Sigmoid colon (tissue), 7 donors: ENCODE results near the gene ARL13B. TPM values are rescaled to one million over a fixed set of nuclear protein-coding genes. Genes with fewer than 3 reads are reported as not detected.

Experiments used
- DNase-seq: peaks from one replicate; pipeline ENCODE4 v3.0.0-alpha.2; 2019
- H3K27ac ChIP-seq, 4 donors: fragments of 200-600 bp; sonication (generic); one replicate each; pipeline ENCODE4 v1.5.1; 2016 to 2019; ENCODE audit warnings: mild to moderate bottlenecking in 1 of 4
- H3K27me3 ChIP-seq, 3 donors: fragments of 200-600 bp; sonication (generic); one replicate each; pipeline ENCODE4 v1.5.1; 2019; ENCODE audit warnings: mild to moderate bottlenecking in 1 of 3
- H3K36me3 ChIP-seq, 4 donors: fragments of 200-600 bp; sonication (generic); one replicate each; pipeline ENCODE4 v1.5.1; 2016 to 2019
- H3K4me1 ChIP-seq, 4 donors: fragments of 200-600 bp; sonication (generic); one replicate each; pipeline ENCODE4 v1.5.1; 2017 to 2019
- H3K4me3 ChIP-seq, 4 donors: fragments of 200-600 bp; sonication (generic); one replicate each; pipeline ENCODE4 v1.5.1; 2017 to 2019; ENCODE audit warnings: mild to moderate bottlenecking in 2 of 4, moderate library complexity in 1 of 4
- H3K9me3 ChIP-seq, 4 donors: fragments of 200-600 bp in 3 of 4; sonication (generic) in 3 of 4; one replicate each; pipeline versions ENCODE4 v1.5.1 to v1.6.1; 2013 to 2019
- EP300 ChIP-seq, 4 donors: sonication (generic); formaldehyde crosslinking; IDR thresholded peaks; one replicate each; pipeline ENCODE4 v1.6.1; 2017; ENCODE audit warnings: antibody characterized with exemption in 4 of 4
- POLR2A ChIP-seq, 2 donors: fragments of 450-650 bp; IDR thresholded peaks; one replicate each; pipeline ENCODE4 v1.6.1; 2016; ENCODE audit warnings: antibody characterized with exemption in 2 of 2, mild to moderate bottlenecking in 2 of 2, moderate library complexity in 2 of 2
- POLR2AphosphoS5 ChIP-seq, 4 donors: sonication (generic); formaldehyde crosslinking; IDR thresholded peaks; one replicate each; pipeline ENCODE4 v1.6.1; 2017; ENCODE audit warnings: antibody characterized with exemption in 4 of 4
- WGBS, 2 donors: extraction: QIAGEN DNeasy Blood & Tissue Kit; methylation state at CpG; one replicate each; pipeline ENCODE4 v1.1.7; 2013; 5-methylcytosine and 5-hydroxymethylcytosine counted together
- intact Hi-C: fragments of 100-400 bp; cut with DNase I; formaldehyde crosslinking; loops from one replicate; pipeline ENCODE4 v1.15.1; 2023
- polyA plus RNA-seq, 3 donors: library from polyadenylated mRNA; stranded (reverse); fragments of 200-250 nt; gene quantifications; one replicate each; pipeline ENCODE4 v1.2.3, GENCODE V29; 2013
- total RNA-seq, 4 donors: library from RNA; depleted of rRNA; stranded (reverse); fragments of >200 nt; gene quantifications; one replicate each; pipeline ENCODE4 v1.1.0, GENCODE V29; 2016
- TF ChIP-seq, protein P1 (sequence below), 4 experiments: fragments of 450-650 bp in 3 of 4; fragments of 200-600 bp in 1 of 4; IDR thresholded peaks; one replicate each; pipeline ENCODE4 v1.5.1; 2016 to 2019; ENCODE audit warnings: antibody characterized with exemption in 4 of 4, mild to moderate bottlenecking in 3 of 4, moderate library complexity in 2 of 4
- donor health status: healthy with polysubstance abuse.
- donor health status: Bipolar disorder and iron deficiency.
- donor health status: healthy.

ARL13B gene
- total and polyA plus RNA-seq, 7 donors = 1.8 to 14.0 (median 9.6) TPM

DNA sequence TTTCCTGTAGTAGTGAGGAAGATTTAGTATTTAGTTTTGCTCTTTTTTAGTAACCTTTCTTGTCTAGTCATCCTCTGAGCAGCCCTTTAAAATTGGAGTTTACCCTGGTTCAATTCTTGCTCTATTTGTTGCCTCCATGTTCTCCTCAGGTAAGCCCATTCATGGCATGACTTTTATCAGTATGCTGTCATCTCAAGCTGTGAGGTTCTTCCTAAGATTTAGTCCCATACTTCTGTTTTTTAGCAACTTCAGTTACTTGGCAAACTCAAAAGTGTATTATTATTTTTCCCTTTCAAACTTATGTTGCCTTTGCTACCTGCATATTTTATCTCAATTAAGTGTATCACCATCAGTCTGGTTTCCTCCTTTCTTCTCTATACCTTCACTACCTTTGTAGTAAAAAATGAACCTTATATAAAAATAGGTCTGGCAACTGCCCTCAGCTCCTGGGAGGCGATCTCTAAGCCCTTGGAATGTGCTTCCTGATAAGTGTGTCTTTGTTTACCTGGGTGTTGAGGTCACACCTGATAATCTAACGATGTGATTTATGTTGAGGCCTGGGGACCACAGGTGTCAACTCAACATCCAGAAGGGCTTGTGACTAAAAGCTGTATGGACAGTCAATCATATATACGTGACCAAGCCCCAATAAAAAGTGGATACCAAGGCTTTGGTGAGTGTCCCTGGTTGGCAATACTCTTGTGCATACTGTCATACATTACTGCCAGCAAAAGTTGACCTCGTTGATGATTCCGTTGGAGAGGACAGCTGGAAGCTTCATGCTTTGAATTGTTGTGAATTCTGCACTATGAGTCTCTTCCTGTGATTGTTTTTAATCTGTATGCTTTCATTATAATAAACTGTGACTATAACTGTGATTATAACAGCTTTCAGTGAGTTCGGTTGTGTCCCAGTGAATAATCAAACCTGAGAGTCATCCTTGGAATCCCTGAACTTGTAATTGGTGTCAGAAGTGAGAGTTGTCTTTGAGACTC is 86.8 kb downstream of the ARL13B start:
- DNase-seq = no peak
- peaks cover 0 to 15% (median under 1%) of the 10 kb centered on the region in 4 donors for H3K36me3 ChIP-seq
- WGBS, 2 donors = 76 to 83% methylated on average over 6 of the region's 6 CpGs
- intact Hi-C loops = no loop called here
- H3K27ac ChIP-seq = no peak overlapping the region
- no peaks in the 10 kb centered on the region for H3K27me3 ChIP-seq
- no peak overlapping the region for H3K4me3 ChIP-seq
- peaks cover 0 to 28% (median 20%) of the 10 kb centered on the region in 4 donors for H3K4me1 ChIP-seq
- TF ChIP-seq, protein P1, sequence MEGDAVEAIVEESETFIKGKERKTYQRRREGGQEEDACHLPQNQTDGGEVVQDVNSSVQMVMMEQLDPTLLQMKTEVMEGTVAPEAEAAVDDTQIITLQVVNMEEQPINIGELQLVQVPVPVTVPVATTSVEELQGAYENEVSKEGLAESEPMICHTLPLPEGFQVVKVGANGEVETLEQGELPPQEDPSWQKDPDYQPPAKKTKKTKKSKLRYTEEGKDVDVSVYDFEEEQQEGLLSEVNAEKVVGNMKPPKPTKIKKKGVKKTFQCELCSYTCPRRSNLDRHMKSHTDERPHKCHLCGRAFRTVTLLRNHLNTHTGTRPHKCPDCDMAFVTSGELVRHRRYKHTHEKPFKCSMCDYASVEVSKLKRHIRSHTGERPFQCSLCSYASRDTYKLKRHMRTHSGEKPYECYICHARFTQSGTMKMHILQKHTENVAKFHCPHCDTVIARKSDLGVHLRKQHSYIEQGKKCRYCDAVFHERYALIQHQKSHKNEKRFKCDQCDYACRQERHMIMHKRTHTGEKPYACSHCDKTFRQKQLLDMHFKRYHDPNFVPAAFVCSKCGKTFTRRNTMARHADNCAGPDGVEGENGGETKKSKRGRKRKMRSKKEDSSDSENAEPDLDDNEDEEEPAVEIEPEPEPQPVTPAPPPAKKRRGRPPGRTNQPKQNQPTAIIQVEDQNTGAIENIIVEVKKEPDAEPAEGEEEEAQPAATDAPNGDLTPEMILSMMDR (IDR thresholded peaks at IDR 0.05) = no peak
- TF ChIP-seq POLR2A (IDR thresholded peaks at IDR 0.05) = no peak
- no peak for TF ChIP-seq POLR2AphosphoS5 (IDR thresholded peaks at IDR 0.05)
- TF ChIP-seq EP300 (IDR thresholded peaks at IDR 0.05) = no peak
- H3K9me3 ChIP-seq = no peaks in the 10 kb centered on the region

DNA sequence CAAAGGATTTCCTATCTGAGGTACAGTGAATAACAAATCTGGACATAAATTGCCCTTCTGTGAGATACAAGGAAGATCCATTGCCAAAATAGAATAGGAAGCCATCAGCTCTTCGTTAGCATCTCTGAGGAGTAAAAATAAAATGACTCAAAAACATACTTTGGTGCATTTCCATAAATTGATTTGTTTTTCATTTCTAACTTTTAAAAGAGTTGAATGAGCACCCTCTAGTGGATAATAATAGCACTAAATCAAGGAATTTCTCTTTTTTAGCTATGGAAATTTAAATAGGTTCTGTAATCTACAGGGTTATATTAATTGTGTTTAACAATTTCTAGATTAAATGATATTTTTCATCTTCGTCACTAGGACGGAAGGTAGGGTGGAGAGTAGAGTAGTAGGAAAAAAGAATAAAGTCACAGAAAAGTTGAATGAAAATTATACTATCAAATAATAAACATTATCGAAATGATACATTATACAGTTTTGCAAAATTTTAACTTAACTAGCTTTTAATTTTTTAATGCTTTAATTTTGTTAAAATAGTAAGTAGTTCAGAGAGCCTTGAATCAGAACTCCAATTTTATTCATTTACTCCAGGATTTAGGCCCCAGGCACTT is 89.3 kb downstream of the ARL13B start:
- DNase-seq = no peak
- Histone ChIP-seq H3K4me3 (no peak overlapping the region), H3K27me3 (no peaks in the 10 kb centered on the region), H3K36me3 (peaks cover 0 to 20% (median 4%) of the 10 kb centered on the region in 4 donors), H3K4me1 (peaks cover 0 to 15% (median 6%) of the 10 kb centered on the region in 4 donors), H3K27ac (no peak overlapping the region), H3K9me3 (no peaks in the 10 kb centered on the region)
- TF ChIP-seq, protein P1 (IDR thresholded peaks at IDR 0.05) = peak in 3 of 4 experiments; percentile 29 to 66 (median 34)
- no peak for TF ChIP-seq POLR2A (IDR thresholded peaks at IDR 0.05)
- WGBS, 2 donors = 43 to 64% methylated on average over 4 of the region's 4 CpGs
- intact Hi-C loops = no loop called here

DNA sequence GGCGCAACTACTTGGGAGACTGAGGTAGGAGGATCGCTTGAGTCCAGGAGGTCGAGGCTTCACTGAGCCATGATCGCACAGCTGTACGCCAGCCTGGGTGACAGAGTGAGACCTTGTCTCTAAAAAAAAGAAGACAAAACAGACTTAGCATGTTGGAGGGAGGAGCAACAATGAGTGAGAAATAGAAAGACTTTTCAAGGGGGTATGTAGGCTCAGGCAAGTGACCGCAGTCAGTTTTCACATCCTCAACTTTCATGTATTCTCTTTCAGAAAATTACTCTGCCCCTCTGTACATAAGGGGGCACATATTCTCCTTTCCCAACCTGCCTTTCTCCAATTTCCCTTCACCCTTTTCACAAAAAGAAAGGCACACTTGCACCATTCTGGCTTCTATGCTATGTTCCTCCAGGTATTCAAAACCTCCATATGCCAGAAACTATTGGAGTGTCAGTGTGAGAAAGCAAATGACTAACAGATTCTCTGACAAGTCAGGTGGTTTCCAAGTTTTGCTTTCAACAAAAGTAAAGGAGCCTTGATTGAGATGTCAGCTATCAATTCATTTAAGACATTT is 90.5 kb downstream of the ARL13B start:
- no peak overlapping the region for H3K27ac ChIP-seq
- H3K27me3 ChIP-seq = no peaks in the 10 kb centered on the region
- H3K36me3 ChIP-seq = peaks cover 0 to 20% (median 4%) of the 10 kb centered on the region in 4 donors
- no peak overlapping the region for H3K4me3 ChIP-seq
- 91 to 94% methylated on average over 6 of the region's 6 CpGs for WGBS, 2 donors
- H3K4me1 ChIP-seq = peaks cover 0 to 5% (median under 1%) of the 10 kb centered on the region in 4 donors
- TF ChIP-seq, protein P1 (IDR thresholded peaks at IDR 0.05) = no peak
- TF ChIP-seq POLR2AphosphoS5 (IDR thresholded peaks at IDR 0.05) (no peak), EP300 (IDR thresholded peaks at IDR 0.05) (no peak), POLR2A (IDR thresholded peaks at IDR 0.05) (no peak)
- DNase-seq = no peak
- intact Hi-C loops = no loop called here
- H3K9me3 ChIP-seq = no peaks in the 10 kb centered on the region

DNA sequence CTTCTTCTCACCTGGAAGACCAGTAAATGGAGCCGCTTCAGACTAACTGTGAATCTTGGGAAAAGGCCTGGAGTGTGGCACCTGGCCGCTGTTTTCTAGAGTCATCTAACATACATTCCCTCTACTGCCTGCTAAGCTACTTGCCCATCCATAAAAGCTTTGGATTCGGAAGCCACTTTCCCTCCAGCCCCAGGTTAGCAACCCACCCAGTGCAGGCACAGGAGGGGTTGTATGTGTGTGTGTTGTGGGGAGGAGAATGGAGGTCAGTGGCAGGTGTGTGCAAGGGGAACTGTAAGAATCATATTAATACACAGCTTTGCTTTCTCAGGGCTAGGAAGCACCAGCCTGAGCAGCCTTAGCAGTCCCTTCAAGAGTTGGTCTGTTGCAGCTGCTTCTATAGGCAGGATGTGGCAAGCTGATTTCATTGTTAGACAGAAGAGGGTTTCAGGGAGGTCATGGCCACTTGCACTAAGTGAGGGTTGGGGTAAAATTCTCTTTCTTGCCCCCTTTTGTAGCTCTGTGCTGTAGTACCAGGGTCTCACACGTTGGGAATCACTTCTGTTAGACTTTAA is 91.8 kb downstream of the ARL13B start:
- no peak for DNase-seq
- intact Hi-C loops = no loop called here
- Histone ChIP-seq H3K9me3 (no peaks in the 10 kb centered on the region), H3K27ac (no peak overlapping the region), H3K4me1 (no peaks in the 10 kb centered on the region), H3K4me3 (no peak overlapping the region), H3K27me3 (no peaks in the 10 kb centered on the region), H3K36me3 (peaks cover 0 to 20% (median 4%) of the 10 kb centered on the region in 4 donors)
- WGBS, 2 donors = 92 to 93% methylated on average over 4 of the region's 4 CpGs
- TF ChIP-seq EP300 (IDR thresholded peaks at IDR 0.05) (no peak), POLR2AphosphoS5 (IDR thresholded peaks at IDR 0.05) (no peak), POLR2A (IDR thresholded peaks at IDR 0.05) (no peak)
- TF ChIP-seq, protein P1 (IDR thresholded peaks at IDR 0.05) = no peak
